ENCODE results near the gene IFNL1. TPM values are rescaled to one million over a fixed set of nuclear protein-coding genes. Genes with fewer than 3 reads are reported as not detected.
A peak's percentile ranks its signal among the peaks of the same experiment; 100 is the strongest.
"Not testable (repeated sequence)": the region's sequence is repeated elsewhere in the genome, so short reads cannot be mapped to it uniquely, and the experiment has no call there.

IFNL1 gene
- total and polyA plus RNA-seq, 2 donors from 2014 or later: not detected

GRCh38 chr19:39339674-39340073 lies 43.5 kb downstream of the IFNL1 start:
- H3K27me3 ChIP-seq (ENCODE audit: control insufficient read depth, insufficient read depth, low read length): no peaks in the 10 kb centered on the region
- H3K9me3 ChIP-seq (ENCODE audit: control insufficient read depth in 2 of 3, insufficient read depth in 1 of 3, low read length in 3 of 3): no peaks in the 10 kb centered on the region
- TF ChIP-seq, protein P1, sequence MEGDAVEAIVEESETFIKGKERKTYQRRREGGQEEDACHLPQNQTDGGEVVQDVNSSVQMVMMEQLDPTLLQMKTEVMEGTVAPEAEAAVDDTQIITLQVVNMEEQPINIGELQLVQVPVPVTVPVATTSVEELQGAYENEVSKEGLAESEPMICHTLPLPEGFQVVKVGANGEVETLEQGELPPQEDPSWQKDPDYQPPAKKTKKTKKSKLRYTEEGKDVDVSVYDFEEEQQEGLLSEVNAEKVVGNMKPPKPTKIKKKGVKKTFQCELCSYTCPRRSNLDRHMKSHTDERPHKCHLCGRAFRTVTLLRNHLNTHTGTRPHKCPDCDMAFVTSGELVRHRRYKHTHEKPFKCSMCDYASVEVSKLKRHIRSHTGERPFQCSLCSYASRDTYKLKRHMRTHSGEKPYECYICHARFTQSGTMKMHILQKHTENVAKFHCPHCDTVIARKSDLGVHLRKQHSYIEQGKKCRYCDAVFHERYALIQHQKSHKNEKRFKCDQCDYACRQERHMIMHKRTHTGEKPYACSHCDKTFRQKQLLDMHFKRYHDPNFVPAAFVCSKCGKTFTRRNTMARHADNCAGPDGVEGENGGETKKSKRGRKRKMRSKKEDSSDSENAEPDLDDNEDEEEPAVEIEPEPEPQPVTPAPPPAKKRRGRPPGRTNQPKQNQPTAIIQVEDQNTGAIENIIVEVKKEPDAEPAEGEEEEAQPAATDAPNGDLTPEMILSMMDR (IDR thresholded peaks at IDR 0.05; ENCODE audit: borderline replicate concordance, extremely low read depth, insufficient read depth): no peak
- no peaks in the 10 kb centered on the region for H3K36me3 ChIP-seq (ENCODE audit: control insufficient read depth in 2 of 3, insufficient read depth in 3 of 3, low read length in 3 of 3)
- intact Hi-C loops (cut with DNase I): no loop called here
- H3K4me3 ChIP-seq (ENCODE audit: low read length in 3 of 3): no peak overlapping the region
- peaks cover 4 to 10% (median 4%) of the 10 kb centered on the region in 3 donors for H3K4me1 ChIP-seq (ENCODE audit: control insufficient read depth in 2 of 3, insufficient read depth in 2 of 3, low read depth in 1 of 3, low read length in 3 of 3)
- FAIRE-seq: no peak
- no peak for DNase-seq
- H3K9ac ChIP-seq (ENCODE audit: low read length in 3 of 3): no peak overlapping the region
- H3K27ac ChIP-seq (ENCODE audit: low read depth in 2 of 2, low read length in 2 of 2): no peak overlapping the region

DNA sequence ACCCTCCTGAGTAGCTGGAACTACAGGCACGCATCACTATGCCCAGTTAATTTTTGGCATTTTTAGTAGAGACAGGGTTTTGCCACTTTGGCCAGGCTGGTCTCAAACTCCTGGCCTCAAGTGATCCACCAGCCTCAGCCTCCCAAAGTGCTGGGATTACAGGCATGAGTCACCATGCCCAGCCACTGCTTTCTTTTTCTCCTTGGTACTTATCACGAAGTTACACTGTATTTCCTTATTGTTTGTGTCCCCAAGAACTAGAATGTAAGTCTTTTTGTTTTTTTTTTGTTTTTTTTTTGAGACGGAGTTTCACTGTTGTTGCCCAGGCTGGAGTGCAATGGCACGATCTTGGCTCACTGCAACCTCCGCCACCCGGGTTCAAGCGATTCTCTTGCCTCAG lies 43.9 kb downstream of the IFNL1 start:
- FAIRE-seq; H3K9ac ChIP-seq (ENCODE audit: low read length in 3 of 3); H3K36me3 ChIP-seq (ENCODE audit: control insufficient read depth in 2 of 3, insufficient read depth in 3 of 3, low read length in 3 of 3); H3K27me3 ChIP-seq (ENCODE audit: control insufficient read depth, insufficient read depth, low read length); H3K9me3 ChIP-seq (ENCODE audit: control insufficient read depth in 2 of 3, insufficient read depth in 1 of 3, low read length in 3 of 3); H3K27ac ChIP-seq (ENCODE audit: low read depth in 2 of 2, low read length in 2 of 2); DNase-seq; intact Hi-C loops (cut with DNase I); H3K4me3 ChIP-seq (ENCODE audit: low read length in 3 of 3): not testable (repeated sequence)
- peaks cover 4 to 10% (median 4%) of the 10 kb centered on the region in 3 donors for H3K4me1 ChIP-seq (ENCODE audit: control insufficient read depth in 2 of 3, insufficient read depth in 2 of 3, low read depth in 1 of 3, low read length in 3 of 3)

DNA sequence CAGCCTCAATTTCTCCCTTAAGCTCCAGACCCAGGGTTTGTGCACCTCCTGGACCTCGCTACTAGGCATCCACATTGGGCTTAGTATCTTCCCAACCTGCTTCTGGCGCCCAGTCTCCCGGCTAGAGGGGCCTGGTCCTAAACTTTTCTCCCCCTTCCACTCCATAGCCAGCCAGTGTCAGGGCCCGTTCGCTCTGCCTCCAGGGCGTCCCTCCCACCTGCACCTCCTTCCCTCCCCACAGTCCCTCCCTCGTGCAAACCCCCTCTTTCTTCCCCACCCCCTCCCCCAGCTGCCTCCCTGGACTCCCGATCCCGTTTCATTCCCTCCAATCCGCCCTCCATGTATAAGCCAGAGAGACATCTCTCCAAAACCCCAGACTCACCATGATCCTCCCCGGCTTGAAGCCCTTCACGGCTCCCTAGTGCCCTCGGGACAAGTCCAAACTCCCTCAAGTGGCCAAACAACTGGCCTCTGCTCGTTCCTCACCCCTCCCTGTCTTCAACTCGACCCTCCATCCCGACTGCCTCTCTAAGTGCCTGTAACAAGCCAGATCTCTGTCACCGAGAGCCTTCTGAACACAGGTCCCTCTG lies 45.0 kb downstream of the IFNL1 start:
- TF ChIP-seq, protein P1 (IDR thresholded peaks at IDR 0.05; ENCODE audit: borderline replicate concordance, extremely low read depth, insufficient read depth): no peak
- intact Hi-C loops (cut with DNase I): no loop called here
- Histone ChIP-seq H3K36me3 (ENCODE audit: control insufficient read depth in 2 of 3, insufficient read depth in 3 of 3, low read length in 3 of 3) (no peaks in the 10 kb centered on the region), H3K4me3 (ENCODE audit: low read length in 3 of 3) (peak overlapping the region; percentile 86 to 99 (median 93)), H3K27ac (ENCODE audit: low read depth in 2 of 2, low read length in 2 of 2) (peak overlapping the region; percentile 72 to 80), H3K9me3 (ENCODE audit: control insufficient read depth in 2 of 3, insufficient read depth in 1 of 3, low read length in 3 of 3) (no peaks in the 10 kb centered on the region), H3K27me3 (ENCODE audit: control insufficient read depth, insufficient read depth, low read length) (no peaks in the 10 kb centered on the region), H3K4me1 (ENCODE audit: control insufficient read depth in 2 of 3, insufficient read depth in 2 of 3, low read depth in 1 of 3, low read length in 3 of 3) (peaks cover 4 to 10% (median 4%) of the 10 kb centered on the region in 3 donors), H3K9ac (ENCODE audit: low read length in 3 of 3) (peak overlapping the region; percentile 87 to 95 (median 94))
- FAIRE-seq: no peak
- peak in 4 of 5 donors; percentile 61 to 82 (median 76) for DNase-seq

DNA sequence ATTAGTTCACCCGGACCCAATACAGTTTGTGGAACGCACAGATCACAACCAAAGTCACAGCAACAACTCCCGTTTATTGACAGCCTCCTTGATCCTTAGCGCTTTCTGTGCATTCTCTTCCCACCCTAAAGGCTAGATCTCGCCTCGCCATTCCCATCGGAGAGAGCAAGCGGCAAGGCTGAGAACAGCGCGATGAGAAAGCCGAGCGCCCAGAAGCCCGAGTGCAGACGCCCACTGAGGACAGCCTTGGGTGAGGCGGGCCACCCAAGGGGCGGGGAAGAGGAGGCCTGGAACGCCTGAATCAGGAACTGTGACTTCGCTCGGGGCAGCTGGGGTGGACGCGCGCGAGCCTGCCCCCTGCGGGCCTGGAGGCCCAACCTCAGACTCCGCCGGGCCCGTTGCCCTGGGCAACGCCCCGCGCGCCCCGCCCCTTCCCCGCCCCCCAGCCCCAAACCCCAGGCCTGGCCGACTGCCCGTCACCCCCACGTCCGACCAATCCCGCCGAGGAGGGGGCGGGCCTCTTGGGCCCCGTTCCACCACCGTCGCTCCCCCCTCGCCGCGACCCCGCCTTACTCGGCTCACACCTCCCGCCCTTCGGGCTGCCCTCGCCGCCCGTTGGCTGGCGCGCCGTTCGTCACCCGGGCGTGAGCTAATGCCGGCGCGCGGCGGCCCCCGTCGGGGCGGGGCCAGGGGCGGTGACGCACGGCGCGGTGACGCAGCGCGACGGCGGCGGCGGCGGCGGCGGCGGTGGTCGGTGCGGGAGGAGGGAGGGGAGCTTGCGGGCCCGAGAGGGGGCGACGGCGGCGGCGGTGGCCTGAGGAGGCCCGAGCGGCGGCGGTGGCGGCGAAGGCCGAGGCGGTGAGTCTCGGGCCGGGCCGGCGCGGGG lies 45.8 kb downstream of the IFNL1 start, which contains the start of gene SAMD4B:
SAMD4B (plus strand) TSS at position 703 of the 886 bp plus-strand sequence. CDS start 14,473 bp downstream, outside the sequence.
- Histone ChIP-seq H3K9ac (ENCODE audit: low read length in 3 of 3) (peak within 1 kb of the TSS; percentile 87 to 95 (median 94)), H3K36me3 (ENCODE audit: control insufficient read depth in 2 of 3, insufficient read depth in 3 of 3, low read length in 3 of 3) (no peaks in the 10 kb centered on the region), H3K27ac (ENCODE audit: low read depth in 2 of 2, low read length in 2 of 2) (peak within 1 kb of the TSS; percentile 72 to 80), H3K4me1 (ENCODE audit: control insufficient read depth in 2 of 3, insufficient read depth in 2 of 3, low read depth in 1 of 3, low read length in 3 of 3) (peaks cover 4 to 10% (median 4%) of the 10 kb centered on the region in 3 donors), H3K27me3 (ENCODE audit: control insufficient read depth, insufficient read depth, low read length) (no peaks in the 10 kb centered on the region), H3K9me3 (ENCODE audit: control insufficient read depth in 2 of 3, insufficient read depth in 1 of 3, low read length in 3 of 3) (no peaks in the 10 kb centered on the region), H3K4me3 (ENCODE audit: low read length in 3 of 3) (peak within 1 kb of the TSS; percentile 86 to 99 (median 93))
- intact Hi-C loops (cut with DNase I): no loop called here
- FAIRE-seq: no peak
- TF ChIP-seq, protein P1 (IDR thresholded peaks at IDR 0.05; ENCODE audit: borderline replicate concordance, extremely low read depth, insufficient read depth): peak; percentile 81
- peak; percentile 99 to 100 (median 99) for DNase-seq
